Activated CD8-positive, alpha-beta memory T cell treated with anti-CD3 and anti-CD28 coated beads for 4 hours (primary cell): ENCODE measurements around the gene VWA3A.

Experiments
- DNase-seq, 2 donors: peaks; one replicate each; pipeline ENCODE4 v3.0.0-alpha.2; 2020; ENCODE audit warnings: low read depth in 2 of 2

VWA3A gene

DNA sequence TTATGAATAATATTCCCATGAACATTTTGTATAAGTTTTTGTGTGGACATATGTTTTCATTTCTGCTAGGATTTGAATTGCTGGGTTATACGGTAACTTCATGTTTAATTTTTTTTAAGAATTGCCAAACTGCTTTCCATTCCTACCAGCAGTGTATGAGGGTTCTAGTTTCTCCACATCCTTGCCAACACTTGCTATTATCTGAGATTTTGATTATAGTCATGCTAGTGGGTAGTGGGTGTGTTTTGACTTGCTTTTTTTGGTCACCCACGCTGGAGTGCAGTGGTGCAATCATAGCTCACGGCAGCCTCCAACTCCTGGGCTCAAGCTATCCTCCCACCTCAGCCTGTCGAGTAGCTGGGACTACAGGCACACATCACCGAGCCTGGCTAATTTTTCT, 110.8 kb downstream of the VWA3A start:
- no peak for DNase-seq

DNA sequence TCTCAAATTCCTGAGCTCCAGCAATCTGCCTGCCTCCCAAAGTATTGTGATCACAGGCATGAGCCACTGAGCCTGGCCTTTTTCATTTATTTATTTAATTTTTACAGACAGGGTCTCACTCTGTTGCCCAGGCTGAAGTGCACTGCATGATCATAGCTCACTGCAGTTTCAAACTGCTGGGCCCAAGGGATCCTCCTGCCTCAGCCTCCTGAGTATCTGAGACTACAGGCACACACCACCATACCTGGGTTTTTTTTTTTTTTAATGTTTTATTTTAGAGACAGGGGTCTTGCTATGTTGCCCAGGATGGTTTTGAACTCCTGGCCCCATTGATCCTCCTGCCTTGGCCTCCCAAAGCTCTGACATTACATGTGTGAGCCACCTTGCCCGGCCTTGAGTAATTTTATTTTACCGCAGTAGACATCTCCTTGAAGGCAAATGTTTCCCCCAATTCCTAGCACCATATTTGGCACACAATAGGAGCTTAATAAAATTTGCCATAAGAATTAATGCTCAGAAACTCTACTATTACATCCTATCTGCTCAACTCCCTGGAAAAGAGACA, 111.8 kb downstream of the VWA3A start:
- no peak for DNase-seq

DNA sequence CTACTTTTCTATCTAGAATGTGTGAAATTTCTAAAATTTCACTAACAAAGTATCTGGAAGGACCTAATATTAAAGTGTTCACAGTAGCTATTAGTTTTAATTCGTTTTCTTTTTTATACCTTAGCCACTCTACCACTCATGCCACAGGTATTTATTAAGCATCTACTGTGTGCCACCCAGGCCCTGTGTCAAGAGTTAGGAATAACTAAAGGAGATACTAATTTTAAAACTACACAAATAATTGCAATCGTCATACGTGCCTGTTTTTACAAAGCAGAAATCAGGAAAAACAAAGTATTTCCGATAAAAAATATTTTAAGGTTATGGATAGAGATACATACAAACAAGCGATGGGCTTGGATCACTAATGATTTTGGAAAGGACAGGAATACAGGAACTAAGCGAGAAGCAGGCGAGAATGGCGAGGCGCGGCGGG, 113.3 kb downstream of the VWA3A start:
- DNase-seq: no peak

DNA sequence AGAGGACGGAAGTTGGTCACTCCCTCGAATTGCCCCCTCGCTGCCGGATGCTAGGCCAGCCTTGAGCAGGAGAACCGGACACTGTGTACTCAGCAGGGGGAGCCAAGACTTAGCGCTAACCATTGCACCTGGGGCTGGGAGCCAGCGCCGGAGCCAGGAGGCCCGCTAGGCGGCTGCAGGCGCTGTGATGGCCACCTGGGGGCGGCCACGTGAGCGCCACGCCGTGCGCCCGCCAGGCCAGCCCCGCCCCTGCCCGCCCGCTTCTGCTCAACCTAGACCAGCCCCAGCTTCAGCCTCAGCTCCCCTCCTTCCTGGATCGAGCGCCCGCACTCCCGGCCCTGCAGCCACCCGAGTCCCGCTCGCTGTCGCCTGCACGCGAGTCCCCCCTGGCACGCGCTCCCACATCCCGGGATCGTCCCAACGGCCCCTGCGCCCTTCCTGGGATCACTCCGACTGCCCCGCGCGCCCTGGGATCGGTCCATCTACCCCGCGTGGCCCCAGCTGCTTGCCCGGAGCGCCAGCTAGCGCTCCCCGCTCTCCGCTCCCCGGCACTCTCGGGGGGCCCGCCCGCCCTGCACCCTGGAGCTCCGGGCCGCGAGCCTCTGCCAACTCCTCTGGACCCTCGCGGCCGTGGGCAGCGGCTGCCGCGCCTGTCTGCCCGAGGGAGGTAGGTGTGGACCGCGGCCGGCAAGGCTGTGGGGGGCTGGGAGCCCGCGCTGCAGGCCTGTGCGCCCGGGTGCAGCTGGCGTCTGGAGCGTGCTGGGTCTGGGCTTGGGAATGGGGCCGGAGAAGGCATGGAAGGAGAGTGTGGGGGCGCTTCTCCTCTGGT, 113.9 kb downstream of the VWA3A start, which contains the start of gene EEF2K:
EEF2K (plus strand) TSS at position 266 of the 829 bp plus-strand sequence. CDS start 19,452 bp downstream, outside the sequence.
- DNase-seq: peak; percentile 64 to 69
